ENCODE results near the gene SNX6.
"Not testable (repeated sequence)": the region's sequence is repeated elsewhere in the genome, so short reads cannot be mapped to it uniquely, and the experiment has no call there.

Gene SNX6

DNA sequence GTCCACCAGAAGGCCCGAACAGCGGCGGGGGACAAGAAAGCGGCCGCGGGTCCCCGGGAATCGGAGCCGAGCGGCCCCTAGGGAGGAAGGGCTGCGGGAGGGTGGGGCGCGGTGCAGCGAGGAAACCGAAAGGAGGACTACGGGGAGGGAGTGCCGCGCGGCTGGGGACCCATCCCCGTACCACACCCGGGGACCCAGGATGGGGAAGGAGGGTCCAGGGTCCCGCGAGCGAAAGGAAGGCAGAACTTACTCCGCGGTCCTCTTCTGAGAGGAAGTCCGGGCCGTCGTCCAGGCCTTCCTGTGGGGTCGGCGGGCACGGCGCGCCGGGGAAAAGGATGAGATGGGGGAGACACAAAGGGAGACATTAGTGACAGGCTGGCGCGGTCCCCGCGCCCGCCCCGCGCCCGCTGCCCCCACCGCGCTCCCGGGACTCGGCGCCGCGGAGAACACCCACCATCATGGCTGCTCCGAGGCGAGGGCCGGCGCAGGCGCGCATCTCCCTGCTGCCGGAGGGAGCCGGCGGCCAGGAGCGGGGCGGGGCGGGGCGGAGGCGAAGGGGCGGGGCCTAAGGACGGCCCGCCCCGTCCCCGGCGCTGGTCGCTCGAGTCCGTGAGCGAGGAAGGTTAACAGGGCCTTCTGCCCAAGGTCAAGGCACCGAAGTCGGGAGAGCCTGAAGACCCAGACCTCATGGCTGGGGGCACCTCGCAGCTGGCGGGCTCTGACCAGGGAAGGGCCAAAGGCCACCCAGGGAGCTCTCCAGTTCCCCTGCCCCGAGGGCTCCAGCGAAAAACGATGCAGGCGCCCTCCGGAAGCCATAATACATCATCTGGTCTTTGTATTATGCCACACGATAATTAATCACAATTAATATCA lies at the start of gene SNX6:
SNX6 (minus strand) TSS at position 492 of the 873 bp plus-strand sequence; CDS start at position 460, 32 bp downstream.
- DNase-seq = no peak

DNA sequence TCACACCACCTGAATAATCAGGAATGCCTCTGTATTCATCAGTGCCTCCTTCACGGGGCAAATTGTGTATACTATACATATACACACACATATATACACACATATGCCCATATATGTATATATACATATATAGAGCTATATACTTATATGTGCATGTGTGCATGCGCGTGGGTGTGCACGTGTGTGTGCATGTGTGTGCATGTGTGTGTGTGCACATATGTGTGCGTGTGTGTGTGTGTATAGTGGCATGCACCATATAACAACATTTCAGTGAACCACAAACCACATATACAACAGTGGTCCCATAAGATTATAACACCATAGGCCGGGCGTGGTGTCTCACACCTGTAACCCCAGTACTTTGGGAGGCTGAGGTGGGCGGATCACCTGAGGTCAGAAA lies 48.8 kb upstream of the SNX6 start:
- DNase-seq = no peak

DNA sequence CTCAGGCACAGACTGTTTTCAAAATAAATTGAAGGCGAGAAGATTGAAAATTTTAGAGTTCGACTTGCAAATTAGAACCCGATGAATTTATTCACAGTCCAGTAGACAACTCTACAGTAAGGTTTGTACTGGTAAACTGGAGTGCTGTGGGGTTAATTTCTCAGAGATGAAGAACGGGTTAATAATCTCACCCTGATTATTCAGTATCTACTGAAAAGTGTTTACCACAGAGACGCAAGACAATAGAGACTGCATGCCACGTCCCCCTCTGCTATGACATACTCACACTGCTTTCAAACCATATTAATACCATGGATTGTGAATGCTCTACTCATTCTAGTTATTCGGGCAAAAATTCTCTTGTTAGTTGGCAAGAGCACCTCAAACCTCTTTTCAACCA lies 48.4 kb upstream of the SNX6 start:
- no peak for DNase-seq

DNA sequence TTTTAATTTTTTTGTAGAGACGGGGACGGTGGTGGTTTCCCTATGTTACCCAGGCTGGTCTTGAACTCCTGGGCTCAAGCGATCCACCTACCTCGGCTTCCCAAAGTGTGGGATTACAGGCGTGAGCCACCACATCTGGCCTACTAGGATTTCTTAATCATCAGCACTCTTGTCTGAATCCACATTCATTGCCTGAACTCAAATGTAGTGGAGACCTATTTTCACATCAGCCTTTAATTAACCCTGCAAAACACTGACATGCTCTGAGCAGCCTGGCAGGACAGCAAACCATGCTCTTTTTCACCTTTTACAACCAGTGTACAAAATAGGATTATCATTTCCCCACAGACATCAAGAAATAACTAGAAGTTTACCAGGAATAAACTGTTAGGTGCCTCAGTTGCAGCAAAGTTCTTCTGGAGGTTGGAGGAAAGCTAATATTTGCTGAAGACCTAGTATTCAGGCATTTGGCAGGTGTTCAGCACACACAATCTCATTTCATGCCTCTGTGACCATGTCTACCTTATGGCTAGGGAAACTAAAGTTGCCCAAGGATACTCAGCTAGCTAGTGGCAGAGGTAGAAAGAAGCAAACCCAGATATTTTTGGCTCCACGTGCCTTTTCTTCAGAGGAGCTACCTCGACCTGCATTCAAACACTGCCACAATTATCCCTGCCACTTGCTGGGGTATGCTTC lies 46.7 kb upstream of the SNX6 start:
- DNase-seq = no peak

DNA sequence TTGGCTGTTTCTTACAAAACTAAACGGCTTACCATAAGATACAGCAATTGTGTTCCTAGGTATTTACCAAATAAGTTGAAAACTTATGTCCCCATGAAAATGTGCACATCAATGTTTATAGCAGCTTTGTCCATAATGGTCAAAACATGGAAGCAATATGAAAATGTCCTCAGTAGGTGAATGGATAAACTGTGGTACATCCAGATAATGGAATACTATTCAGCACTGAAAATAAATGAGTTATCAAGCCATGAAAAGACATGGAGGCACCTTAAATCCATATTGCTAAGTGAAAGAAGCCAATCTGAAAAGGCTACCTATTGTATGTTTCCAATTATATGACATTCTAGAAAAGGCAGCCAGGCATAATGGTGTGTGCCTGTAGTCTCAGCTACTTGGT lies 43.8 kb upstream of the SNX6 start:
- DNase-seq = no peak

DNA sequence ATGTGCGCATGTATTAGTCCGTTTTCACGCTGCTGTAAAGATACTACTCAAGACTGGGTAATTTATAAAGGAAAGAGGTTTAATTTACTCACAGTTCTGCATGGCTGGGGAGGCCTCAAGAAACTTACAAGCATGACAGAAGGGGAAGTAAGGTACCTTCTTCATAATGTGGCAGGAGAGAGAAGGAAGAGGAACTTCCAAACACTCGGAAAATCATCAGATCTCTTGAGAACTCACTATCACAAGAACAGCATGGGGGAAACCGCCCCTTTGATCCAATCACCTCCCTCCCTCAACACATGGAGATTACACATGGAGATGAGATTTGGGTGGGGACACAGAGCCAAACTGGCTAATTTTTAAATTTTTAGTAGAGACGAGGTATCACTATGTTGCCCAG lies 41.8 kb upstream of the SNX6 start:
- DNase-seq = no peak

DNA sequence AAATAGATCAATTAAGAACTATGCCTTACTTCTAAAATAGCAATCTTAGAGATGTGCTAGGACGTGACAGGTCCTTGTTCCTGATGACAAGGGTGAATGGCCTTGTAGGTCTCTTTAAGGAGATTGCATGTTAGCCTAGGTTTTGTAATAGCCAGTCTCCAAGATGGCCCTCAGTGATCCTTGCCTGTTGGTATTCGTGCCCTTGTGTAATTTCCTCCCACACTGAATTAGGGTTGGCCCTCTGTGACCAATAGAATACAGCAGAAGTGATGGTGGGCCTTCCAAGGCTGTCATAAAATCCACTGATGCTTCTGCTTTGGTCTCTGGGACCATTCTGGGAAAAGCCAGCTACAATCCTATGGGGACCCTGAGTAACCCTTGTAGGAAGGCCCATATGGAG lies 38.2 kb upstream of the SNX6 start:
- DNase-seq = no peak

DNA sequence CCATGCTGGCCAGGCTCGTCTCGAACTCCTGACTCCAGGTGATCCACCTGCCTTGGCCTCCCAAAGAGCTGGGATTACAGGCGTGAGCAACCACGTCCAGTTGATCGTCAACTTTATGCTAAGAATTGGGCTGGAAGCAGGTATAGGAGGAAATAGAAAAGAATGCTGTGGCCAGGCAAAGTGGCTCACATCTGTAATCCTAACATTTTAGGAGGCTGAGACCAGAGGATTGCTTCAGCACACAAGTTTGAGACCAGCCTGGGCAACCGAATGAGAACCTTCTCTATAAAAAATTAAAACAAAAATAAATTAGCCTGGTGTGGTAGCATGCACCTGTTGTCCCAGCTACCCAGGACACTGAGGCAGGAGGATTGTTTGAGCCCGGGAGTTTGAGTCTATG lies 37.1 kb upstream of the SNX6 start:
- DNase-seq = no peak

DNA sequence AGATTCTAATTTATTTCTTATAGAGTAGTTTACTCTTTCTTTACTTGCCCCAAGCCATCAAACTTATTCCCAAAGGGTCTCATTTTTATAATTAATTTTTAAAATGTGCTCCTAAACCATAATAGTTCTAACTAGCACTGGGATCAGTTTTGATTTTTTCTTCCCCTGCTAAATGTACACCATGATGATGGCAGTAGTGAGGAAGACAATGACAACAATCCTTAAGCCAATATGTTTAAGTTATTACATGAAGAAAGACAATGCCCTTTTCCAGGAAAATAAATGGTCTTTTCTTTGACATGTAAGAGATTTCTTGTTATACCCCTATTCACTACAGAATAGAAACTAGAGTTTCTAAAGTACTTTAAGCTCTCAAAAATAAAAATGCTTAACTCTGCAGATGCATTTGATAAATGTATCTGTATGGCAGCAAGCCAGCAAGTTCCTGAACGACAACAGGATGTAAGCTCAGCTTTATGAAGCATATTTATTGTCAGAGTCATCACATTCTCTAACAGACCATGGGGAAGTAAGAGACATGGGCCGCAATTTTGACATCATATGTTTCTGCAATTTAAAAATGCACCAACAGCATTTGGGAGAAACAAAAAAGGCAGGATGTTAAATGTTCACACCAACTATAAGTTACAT lies 36.0 kb upstream of the SNX6 start:
- no peak for DNase-seq

DNA sequence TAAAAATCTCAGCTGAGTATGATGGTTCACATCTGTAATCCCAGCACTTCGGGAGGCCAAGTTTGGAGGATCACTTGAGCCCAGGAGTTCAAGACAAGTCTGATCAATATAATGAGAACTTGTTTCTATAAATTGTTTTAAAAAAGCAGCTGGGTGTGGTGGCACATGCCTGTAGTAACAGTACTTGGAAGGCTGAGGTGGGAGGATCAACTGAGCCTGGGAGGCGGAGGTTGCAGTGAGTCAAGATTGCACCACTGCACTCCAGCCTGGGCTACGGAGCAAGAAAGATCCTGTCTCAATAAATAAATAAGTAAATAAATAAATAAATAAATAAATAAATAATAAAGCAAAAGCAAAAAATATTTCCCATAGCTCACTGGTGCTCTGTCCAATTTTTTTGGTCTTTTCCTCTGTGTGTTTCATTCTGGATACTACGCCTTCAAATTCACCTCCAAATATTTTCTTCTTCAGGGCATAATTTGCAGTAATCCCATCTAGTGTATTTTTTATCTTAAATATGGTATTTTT lies 32.7 kb upstream of the SNX6 start:
- no peak for DNase-seq

DNA sequence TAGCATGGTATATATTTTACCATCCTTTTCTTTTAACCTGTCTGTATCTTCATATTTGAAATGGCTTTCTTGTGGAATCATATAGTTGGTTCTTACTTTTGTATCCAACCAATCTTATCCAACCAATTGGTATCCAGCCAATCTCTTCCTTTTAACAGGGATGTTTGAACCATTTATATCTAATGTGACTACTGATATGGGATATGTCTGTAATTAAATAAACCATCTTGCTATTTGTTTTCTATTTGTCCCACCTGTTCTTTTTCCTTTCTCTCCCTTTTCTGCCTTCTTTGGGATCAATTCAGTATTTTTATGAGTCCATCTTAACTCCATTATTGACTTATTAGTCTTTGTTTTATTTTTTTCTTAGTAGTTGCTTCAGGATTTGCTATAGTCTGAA lies 30.8 kb upstream of the SNX6 start:
- no peak for DNase-seq

DNA sequence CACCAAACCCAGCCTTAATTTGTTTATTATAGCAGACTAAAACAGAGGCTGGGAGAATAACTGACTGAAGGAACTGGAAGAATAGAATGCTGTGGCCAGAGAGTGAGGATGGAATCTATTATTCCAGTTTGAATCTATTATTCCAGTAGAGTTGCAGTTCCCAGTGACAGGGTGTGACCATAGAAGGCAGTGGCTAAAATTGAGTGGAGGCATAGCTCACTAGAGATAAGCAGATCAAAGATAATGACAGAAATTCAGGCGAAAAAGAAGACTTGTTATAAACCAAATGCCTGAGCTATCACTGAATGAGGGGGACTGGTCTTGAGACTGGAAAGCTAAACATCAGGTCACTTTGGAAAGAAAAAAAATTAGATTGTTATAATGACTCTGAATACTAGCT lies 26.0 kb upstream of the SNX6 start:
- no peak for DNase-seq

DNA sequence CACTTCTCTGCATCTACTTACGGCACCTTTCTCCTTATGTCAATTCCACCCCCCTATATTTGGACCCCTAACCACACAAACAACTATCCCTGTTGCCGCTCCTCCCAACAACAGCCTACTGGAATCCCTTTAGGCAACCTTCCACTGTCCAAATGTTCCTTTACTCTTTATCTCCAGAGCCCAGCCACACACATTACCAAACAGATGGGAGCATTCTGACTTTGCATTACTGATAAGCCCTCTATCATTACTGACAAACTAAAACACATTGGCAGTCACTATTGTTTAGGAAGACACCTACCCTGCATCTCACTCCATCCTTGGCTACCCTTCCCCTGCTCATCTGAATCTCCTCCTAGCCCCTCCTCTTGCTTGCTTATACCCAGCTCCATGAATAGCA lies 23.1 kb upstream of the SNX6 start:
- DNase-seq = not testable (repeated sequence)

DNA sequence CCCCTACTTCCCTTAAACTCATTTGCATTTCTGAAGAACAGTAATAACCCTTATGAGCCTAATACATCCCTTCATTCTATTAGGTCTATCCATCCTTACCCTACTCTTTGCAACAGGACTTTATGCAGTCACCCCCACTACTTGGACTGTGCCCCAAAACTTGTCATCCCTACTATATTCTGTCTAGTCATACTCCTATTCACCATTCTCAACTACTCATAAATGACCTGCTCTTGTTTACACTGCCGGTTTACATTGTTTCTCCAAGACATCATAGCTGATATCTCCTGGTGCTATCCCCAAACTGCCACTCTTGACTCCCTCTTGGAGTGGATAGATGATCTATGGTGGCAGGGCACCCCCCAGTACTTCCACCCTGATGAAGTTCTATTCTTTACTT lies 22.4 kb upstream of the SNX6 start:
- not testable (repeated sequence) for DNase-seq

DNA sequence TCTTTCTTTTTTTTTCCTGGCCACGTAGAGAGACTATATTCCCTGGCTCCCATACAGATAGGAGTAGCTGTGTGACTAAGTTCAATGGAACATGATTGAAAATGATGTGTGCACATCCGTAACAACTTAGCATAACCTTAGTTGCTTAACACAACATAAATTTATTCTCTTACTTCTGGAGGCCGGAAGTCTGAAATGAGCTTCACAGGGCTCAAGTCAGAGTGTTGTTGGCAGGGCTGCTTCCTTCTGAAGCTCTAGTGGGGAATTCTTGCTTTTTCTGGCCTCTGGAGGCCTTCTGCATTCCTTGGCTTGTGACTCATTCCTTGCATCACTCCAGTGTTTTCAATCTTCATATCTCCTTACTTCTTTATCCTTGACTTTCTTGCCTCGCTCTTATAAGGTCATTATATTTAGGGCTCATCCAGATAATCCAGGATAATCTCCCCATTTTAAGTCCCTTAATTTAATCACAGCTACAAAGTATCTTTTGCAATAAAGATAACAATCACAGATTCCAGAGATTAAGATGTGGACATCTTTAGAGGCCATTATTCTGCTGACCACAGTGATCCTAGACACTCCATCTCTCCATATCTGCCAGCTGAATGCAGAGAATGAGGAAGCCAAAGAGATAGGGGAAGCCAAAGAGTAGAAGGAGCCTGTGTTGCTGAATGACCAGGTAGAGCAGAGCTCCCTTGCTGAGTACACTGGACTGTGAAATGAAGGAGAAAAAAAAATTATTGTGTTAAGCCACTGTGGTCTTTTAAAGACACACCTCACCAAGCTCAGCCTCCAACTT lies 21.0 kb upstream of the SNX6 start:
- DNase-seq = no peak

DNA sequence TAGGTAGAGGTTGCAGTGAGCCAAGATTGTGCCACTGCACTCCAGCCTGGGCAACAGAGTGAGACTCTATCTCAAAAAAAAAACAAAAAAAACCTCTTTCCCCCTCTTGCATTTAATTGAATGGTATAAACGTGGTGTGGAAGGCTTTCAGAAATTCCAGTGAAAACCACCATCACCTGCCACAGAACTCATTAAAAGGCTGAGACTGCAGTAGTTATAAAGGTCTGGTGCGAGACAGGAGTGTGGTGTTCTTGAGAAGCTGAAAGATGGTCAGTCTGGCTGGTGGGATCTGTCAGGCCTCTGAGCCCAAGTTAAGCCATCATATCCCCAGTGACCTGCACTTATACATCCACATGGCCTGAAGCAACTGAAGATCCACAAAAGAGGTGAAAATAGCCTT lies 20.1 kb upstream of the SNX6 start:
- DNase-seq = not testable (repeated sequence)

DNA sequence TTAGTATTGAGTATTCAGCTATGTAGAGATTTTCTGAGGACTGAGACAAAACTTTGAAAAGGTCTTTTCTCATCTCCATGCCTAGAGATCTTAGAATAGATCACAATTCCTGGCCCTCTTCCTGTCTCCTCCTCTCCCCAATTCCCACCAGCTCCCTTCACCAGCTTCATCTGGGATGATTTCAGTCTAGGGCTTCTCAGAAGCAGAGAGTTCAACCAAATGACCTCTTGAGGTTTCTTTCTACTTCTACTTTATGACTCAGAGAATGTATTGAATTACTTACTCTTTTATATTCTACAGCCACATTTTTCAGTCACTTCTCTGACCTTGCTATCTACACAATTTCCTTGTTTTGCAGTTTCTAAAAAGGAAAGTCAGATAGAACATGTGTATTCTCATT lies 19.4 kb upstream of the SNX6 start:
- DNase-seq = no peak

DNA sequence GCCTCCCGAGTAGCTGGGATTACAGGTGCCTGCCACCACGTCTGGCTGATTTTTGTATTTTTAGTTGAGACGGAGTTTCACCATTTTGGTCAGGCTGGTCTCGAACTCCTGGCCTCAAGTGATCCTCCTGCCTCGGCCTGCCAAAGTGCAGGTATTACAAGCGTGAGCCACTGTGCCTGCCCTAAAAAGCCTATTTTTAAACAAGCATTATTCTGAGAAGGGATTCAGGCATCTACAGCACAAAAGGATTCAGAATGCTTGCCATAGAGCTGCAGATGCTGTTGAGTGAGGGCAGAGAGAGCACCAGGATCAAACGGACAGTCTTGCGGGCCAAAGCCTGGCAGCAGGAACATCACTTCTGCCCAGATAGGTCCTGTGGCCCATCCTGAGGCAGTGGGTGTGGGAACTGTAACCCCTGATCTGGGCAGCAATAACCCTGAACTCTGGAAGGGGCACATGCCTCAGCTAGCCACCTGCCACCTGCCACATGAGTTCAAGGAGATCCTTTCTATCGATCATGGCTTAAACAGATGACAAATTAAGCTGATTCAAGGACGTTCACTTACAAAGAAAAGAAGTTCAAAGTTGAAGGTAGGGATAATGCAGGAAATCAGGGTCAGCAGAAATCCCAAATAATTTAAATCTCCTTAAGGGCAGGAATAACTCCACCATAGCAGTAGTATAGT lies 16.8 kb upstream of the SNX6 start:
- no peak for DNase-seq

DNA sequence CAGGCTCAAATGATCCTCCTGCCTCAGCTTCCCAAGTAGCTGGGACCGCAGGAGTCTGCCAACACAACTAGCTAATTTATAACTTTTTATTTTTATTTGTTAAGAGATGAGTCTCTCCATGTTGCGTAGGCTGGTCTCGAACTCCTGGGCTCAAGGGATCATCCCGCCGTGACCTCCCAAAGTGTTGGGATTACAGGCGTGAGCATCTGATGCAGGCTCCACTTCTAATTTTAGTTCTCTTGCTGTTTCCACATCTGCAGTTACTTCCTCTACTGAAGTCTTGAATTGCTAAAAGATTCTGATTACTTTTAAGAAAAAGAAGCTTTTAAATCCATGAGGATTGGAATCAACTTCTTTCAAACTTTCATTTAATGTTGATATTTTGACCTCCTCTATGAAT lies 13.4 kb upstream of the SNX6 start:
- DNase-seq = no peak

DNA sequence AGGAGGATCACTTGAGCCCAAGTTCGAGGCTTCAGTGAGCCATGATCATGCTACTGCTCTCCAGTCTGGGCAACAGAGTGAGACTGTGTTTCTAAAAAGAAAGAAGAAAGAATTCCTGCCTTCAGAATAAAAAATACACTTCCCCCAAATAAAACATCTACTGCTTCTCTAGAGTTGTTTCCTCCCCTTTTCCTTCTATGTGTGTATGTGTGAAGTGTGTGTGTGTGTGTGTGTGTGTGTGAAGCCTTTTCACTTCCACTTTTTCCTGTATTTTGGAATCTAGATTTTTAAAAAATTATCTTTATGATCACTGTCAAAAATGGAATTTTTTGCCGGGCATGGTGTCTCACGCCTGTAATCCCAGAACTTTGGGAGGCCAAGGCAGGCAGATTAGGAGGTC lies 12.6 kb upstream of the SNX6 start:
- DNase-seq = no peak

DNA sequence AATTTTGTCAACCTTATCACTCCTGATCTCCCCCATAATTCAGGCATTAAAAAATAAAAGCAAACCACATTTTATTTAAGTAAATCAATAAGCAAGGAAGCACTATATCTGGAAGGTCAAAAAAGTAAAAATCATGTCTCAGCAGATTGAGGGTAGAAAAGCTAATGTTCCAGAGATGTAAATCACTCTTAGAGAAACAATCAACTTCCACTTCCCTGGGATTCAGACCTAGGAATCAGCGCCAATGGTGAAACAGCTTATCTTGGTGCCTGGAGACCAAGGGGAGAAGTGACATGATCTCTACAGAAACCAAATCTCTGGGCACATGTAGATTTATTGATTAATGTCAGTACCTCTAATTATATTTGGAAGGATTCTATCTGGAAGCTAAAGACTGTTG lies 10.9 kb upstream of the SNX6 start:
- DNase-seq = no peak

DNA sequence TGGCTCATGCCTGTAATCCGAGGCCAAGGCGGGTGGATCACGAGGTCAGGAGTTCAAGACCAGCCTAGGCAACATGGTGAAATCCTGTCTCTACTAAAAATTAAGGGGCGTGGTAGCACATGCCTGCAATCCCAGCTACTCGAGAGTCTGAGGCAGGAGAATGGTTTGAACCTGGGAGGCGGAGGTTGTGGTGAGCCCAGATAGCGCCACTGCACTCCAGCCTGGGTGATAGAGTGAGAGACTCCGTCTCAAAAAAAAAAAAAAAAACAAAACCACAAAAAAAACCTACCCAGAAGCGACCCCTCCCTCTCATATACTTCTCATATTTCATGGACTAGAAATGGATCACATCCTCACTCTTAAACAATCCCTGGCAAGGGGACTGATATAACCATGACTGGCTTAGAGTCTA lies 4.4 kb upstream of the SNX6 start:
- not testable (repeated sequence) for DNase-seq
